Erythroblast (primary cell): ENCODE data around the gene GSTO2.

Experiments used
- GATA1 ChIP-seq: IDR thresholded peaks from 2 replicates; pipeline ENCODE4 v1.6.1; 2011; ENCODE audit warnings: low read depth, mild to moderate bottlenecking, control low read depth, low read length, moderate library complexity
- POLR2A ChIP-seq: IDR thresholded peaks from 2 replicates; pipeline ENCODE4 v1.6.1; 2011; ENCODE audit warnings: mild to moderate bottlenecking, low read length

DNA sequence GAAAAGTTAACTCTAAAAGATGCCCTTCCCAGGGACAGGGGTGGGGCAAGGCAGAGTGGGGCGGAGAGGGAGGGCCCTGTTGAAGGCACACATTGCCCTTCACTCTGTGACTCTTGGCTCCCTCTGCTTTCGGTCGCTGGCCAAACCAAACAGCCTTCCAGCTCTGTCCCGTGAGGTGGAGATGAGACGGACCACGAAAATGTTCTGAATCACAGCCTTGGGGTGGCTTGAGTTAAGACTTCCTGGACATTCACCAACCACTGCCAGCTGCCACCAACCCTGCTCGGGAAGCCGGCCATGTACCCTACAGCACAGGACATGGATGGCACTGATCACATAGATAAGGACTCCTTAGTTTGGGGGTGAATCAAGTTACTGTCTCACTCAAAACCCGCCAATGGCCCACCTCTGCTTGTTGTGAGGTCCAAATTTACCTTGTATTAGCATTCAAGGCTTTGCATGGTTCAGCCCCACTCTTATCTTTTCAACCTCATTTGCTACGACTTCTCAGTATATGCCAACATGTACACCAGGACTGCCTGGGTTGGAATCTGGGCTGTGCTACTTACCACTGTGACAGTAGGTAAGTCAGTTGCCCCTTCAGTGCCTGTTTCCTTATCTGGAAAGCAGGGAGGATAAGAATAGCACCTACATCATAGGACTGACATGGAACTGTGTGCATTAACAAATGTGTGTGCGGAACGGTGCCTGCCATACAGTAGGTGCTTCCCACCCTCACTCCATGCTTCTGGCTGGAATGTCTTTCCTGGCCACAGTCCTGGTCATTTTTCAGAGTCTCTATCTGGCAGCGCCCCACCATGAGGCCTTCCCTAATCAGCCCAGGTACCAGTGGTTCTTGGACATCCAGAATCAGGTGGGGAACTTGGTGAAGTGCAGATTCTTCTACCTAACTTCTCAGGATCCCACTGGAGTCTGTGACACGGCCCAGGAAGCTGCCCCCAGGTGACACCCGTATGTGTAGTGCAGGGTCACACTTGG is 41.3 kb downstream of the GSTO2 start:
- TF ChIP-seq POLR2A: no peak
- no peak for TF ChIP-seq GATA1
